Trophoblast cell (in vitro differentiated cells and primary cell): ENCODE results near the gene WNT3A.
A peak's percentile ranks its signal among the peaks of the same experiment; 100 is the strongest.

ENCODE experiments used
- DNase-seq, 2 donors: peaks; one replicate each; pipeline ENCODE4 v3.0.0-alpha.2; 2016
- H2AFZ ChIP-seq: 2 replicates; pipeline ENCODE4 v1.6.1; 2013; ENCODE audit warnings: low read length, moderate library complexity, mild to moderate bottlenecking; ENCODE audit not compliant: insufficient read depth, poor library complexity
- H2AK5ac ChIP-seq: 2 replicates; pipeline ENCODE4 v1.6.1; 2013; ENCODE audit warnings: mild to moderate bottlenecking, low read length
- H2BK120ac ChIP-seq: 2 replicates; pipeline ENCODE4 v1.6.1; 2013; ENCODE audit warnings: low read length, mild to moderate bottlenecking, moderate library complexity; ENCODE audit not compliant: insufficient read depth, poor library complexity
- H2BK12ac ChIP-seq: 2 replicates; pipeline ENCODE4 v1.6.1; 2013; ENCODE audit warnings: mild to moderate bottlenecking, low read length, moderate library complexity
- H2BK5ac ChIP-seq: 2 replicates; pipeline ENCODE4 v1.6.1; 2013; ENCODE audit warnings: low read length, low read depth, moderate library complexity, mild to moderate bottlenecking; ENCODE audit not compliant: poor library complexity
- H3K14ac ChIP-seq: 2 replicates; pipeline ENCODE4 v1.6.1; 2013; ENCODE audit warnings: mild to moderate bottlenecking, low read length
- H3K18ac ChIP-seq: 2 replicates; pipeline ENCODE4 v1.6.1; 2013; ENCODE audit warnings: mild to moderate bottlenecking, low read length
- H3K23ac ChIP-seq: 2 replicates; pipeline ENCODE4 v1.6.1; 2013; ENCODE audit warnings: low read length
- H3K27ac ChIP-seq: 2 replicates; pipeline ENCODE4 v1.5.1; 2013; ENCODE audit warnings: low read depth, mild to moderate bottlenecking, inconsistent platforms, low read length, moderate library complexity
- H3K27me3 ChIP-seq: 2 replicates; pipeline ENCODE4 v1.6.1; 2013; ENCODE audit warnings: inconsistent platforms, mild to moderate bottlenecking, low read length, moderate library complexity; ENCODE audit not compliant: insufficient read depth
- H3K36me3 ChIP-seq, 2 experiments: 1 replicate in 1 of 2; 2 replicates in 1 of 2; pipeline ENCODE4 v1.6.1; 2013; ENCODE audit warnings: low read length in 2 of 2, mild to moderate bottlenecking in 2 of 2, moderate library complexity in 1 of 2; ENCODE audit not compliant: insufficient read depth in 2 of 2, control insufficient read depth in 1 of 2
- H3K4ac ChIP-seq: 2 replicates; pipeline ENCODE4 v1.6.1; 2013; ENCODE audit warnings: low read depth, mild to moderate bottlenecking, low read length, moderate library complexity
- H3K4me1 ChIP-seq, 2 experiments: 1 replicate in 1 of 2; 2 replicates in 1 of 2; pipeline ENCODE4 v1.6.1; 2013; ENCODE audit warnings: low read length in 2 of 2, mild to moderate bottlenecking in 2 of 2, moderate library complexity in 1 of 2; ENCODE audit not compliant: insufficient read depth in 2 of 2, control insufficient read depth in 1 of 2
- H3K4me2 ChIP-seq: 2 replicates; pipeline ENCODE4 v1.6.1; 2013; ENCODE audit warnings: inconsistent platforms, mild to moderate bottlenecking, low read length, moderate library complexity
- H3K4me3 ChIP-seq: 2 replicates; pipeline ENCODE4 v1.5.1; 2013; ENCODE audit warnings: mild to moderate bottlenecking, low read depth, low read length, inconsistent platforms
- H3K79me1 ChIP-seq: one replicate; pipeline ENCODE4 v1.6.1; 2013; ENCODE audit warnings: low read length
- H3K79me2 ChIP-seq: 2 replicates; pipeline ENCODE4 v1.6.1; 2013; ENCODE audit warnings: low read length, mild to moderate bottlenecking; ENCODE audit not compliant: control insufficient read depth, insufficient read depth, poor library complexity
- H3K9ac ChIP-seq: 2 replicates; pipeline ENCODE4 v1.6.1; 2013; ENCODE audit warnings: mild to moderate bottlenecking, low read length
- H3K9me3 ChIP-seq: 2 replicates; pipeline ENCODE4 v1.6.1; 2013; ENCODE audit warnings: low read depth, mild to moderate bottlenecking, control low read depth, inconsistent platforms, low read length; ENCODE audit not compliant: insufficient read depth
- H4K12ac ChIP-seq: 2 replicates; pipeline ENCODE4 v1.6.1; 2013; ENCODE audit warnings: low read depth, mild to moderate bottlenecking, low read length, moderate library complexity
- H4K8ac ChIP-seq: 2 replicates; pipeline ENCODE4 v1.6.1; 2013; ENCODE audit warnings: low read depth, mild to moderate bottlenecking, low read length, moderate library complexity
- H4K91ac ChIP-seq: one replicate; pipeline ENCODE4 v1.6.1; 2013; ENCODE audit warnings: low read depth, mild to moderate bottlenecking, low read length, moderate library complexity
- WGBS: extraction: QIAGEN DNeasy Blood & Tissue Kit; methylation state at CpG from one replicate; pipeline ENCODE4 v1.1.7; 2013; ENCODE audit warnings: missing lambda C conversion rate; ENCODE audit not compliant: insufficient read length, insufficient coverage; ENCODE audit errors: extremely low coverage; 5-methylcytosine and 5-hydroxymethylcytosine counted together

WNT3A gene

GRCh38 chr1:228029281-228029680 lies 22.5 kb downstream of the WNT3A start:
- Histone ChIP-seq H3K23ac (no peak overlapping the region), H2AK5ac (no peak overlapping the region), H3K4me3 (no peak overlapping the region), H3K36me3 (no peaks in the 10 kb centered on the region), H3K9ac (no peak overlapping the region), H3K18ac (no peak overlapping the region), H2BK12ac (no peak overlapping the region), H3K27me3 (peaks cover 2% of the 10 kb centered on the region), H4K91ac (no peak overlapping the region), H2BK120ac (no peak overlapping the region), H3K79me1 (no peaks in the 10 kb centered on the region), H2BK5ac (no peak overlapping the region), H4K12ac (no peak overlapping the region), H4K8ac (no peak overlapping the region), H3K4me1 (no peaks in the 10 kb centered on the region), H3K79me2 (no peaks in the 10 kb centered on the region), H3K9me3 (peaks cover 11% of the 10 kb centered on the region), H3K27ac (no peak overlapping the region), H3K4ac (no peak overlapping the region), H3K4me2 (no peak overlapping the region), H2AFZ (no peak overlapping the region), H3K14ac (no peak overlapping the region)
- no peak for DNase-seq
- WGBS, result no CpG with 5 or more reads among the region's 10 CpGs

GRCh38 chr1:228030451-228031201 lies 23.8 kb downstream of the WNT3A start:
- WGBS, result no CpG with 5 or more reads among the region's 12 CpGs
- no peaks in the 10 kb centered on the region for H3K79me2 ChIP-seq
- H3K4me1 ChIP-seq, result no peaks in the 10 kb centered on the region
- H4K91ac ChIP-seq, result no peak overlapping the region
- no peak overlapping the region for H3K9ac ChIP-seq
- no peak overlapping the region for H2AK5ac ChIP-seq
- peaks cover 9% of the 10 kb centered on the region for H3K9me3 ChIP-seq
- no peak overlapping the region for H3K4ac ChIP-seq
- H2BK12ac ChIP-seq, result no peak overlapping the region
- H3K27ac ChIP-seq, result no peak overlapping the region
- H3K36me3 ChIP-seq, result no peaks in the 10 kb centered on the region
- H3K18ac ChIP-seq, result no peak overlapping the region
- H2AFZ ChIP-seq, result no peak overlapping the region
- H4K12ac ChIP-seq, result no peak overlapping the region
- H3K79me1 ChIP-seq, result no peaks in the 10 kb centered on the region
- no peak overlapping the region for H4K8ac ChIP-seq
- no peak overlapping the region for H2BK5ac ChIP-seq
- H3K27me3 ChIP-seq, result peaks cover 2% of the 10 kb centered on the region
- H3K4me2 ChIP-seq, result no peak overlapping the region
- H2BK120ac ChIP-seq, result no peak overlapping the region
- no peak overlapping the region for H3K4me3 ChIP-seq
- no peak for DNase-seq
- H3K23ac ChIP-seq, result no peak overlapping the region
- no peak overlapping the region for H3K14ac ChIP-seq

GRCh38 chr1:228031276-228031995 lies 24.6 kb downstream of the WNT3A start:
- H3K4me2 ChIP-seq, result no peak overlapping the region
- H3K27me3 ChIP-seq, result no peaks in the 10 kb centered on the region
- peaks cover 9% of the 10 kb centered on the region for H3K9me3 ChIP-seq
- H3K9ac ChIP-seq, result no peak overlapping the region
- H2BK5ac ChIP-seq, result no peak overlapping the region
- no peak overlapping the region for H2AFZ ChIP-seq
- H3K79me1 ChIP-seq, result no peaks in the 10 kb centered on the region
- H3K4ac ChIP-seq, result no peak overlapping the region
- no peak for DNase-seq
- H3K79me2 ChIP-seq, result no peaks in the 10 kb centered on the region
- H3K27ac ChIP-seq, result no peak overlapping the region
- H3K4me3 ChIP-seq, result peak overlapping the region; percentile 24
- no peak overlapping the region for H4K8ac ChIP-seq
- H2BK12ac ChIP-seq, result no peak overlapping the region
- H2BK120ac ChIP-seq, result no peak overlapping the region
- no peaks in the 10 kb centered on the region for H3K36me3 ChIP-seq
- H2AK5ac ChIP-seq, result no peak overlapping the region
- H4K91ac ChIP-seq, result no peak overlapping the region
- no CpG with 5 or more reads among the region's 9 CpGs for WGBS
- H3K4me1 ChIP-seq, result no peaks in the 10 kb centered on the region
- no peak overlapping the region for H3K18ac ChIP-seq
- H4K12ac ChIP-seq, result no peak overlapping the region
- no peak overlapping the region for H3K23ac ChIP-seq
- no peak overlapping the region for H3K14ac ChIP-seq

GRCh38 chr1:228032041-228032440 lies 25.2 kb downstream of the WNT3A start:
- Histone ChIP-seq H2BK5ac (no peak overlapping the region), H3K14ac (no peak overlapping the region), H4K8ac (no peak overlapping the region), H3K18ac (no peak overlapping the region), H3K4me3 (no peak overlapping the region), H3K9me3 (peaks cover 12% of the 10 kb centered on the region), H2BK120ac (no peak overlapping the region), H2AK5ac (no peak overlapping the region), H3K36me3 (no peaks in the 10 kb centered on the region), H4K12ac (no peak overlapping the region), H2BK12ac (no peak overlapping the region), H3K9ac (no peak overlapping the region), H4K91ac (no peak overlapping the region), H3K4me2 (no peak overlapping the region), H3K27ac (no peak overlapping the region), H3K27me3 (peaks cover under 1% of the 10 kb centered on the region), H3K79me2 (no peaks in the 10 kb centered on the region), H3K4ac (no peak overlapping the region), H3K79me1 (no peaks in the 10 kb centered on the region), H3K23ac (no peak overlapping the region), H2AFZ (no peak overlapping the region), H3K4me1 (no peaks in the 10 kb centered on the region)
- DNase-seq, result no peak
- WGBS, result no CpG with 5 or more reads among the region's 5 CpGs
